AG08396 (cell line): Measurements from ENCODE around the gene MAK.
"Not testable (repeated sequence)": the region's sequence is repeated elsewhere in the genome, so short reads cannot be mapped to it uniquely, and the experiment has no call there.

Experiments
- DNase-seq: peaks from one replicate; pipeline ENCODE4 v3.0.0; 2012; ENCODE audit warnings: low spot score, mixed read lengths

MAK gene

GRCh38 chr6:10852361-10852960, 14.1 kb upstream of the MAK start:
- DNase-seq = no peak

DNA sequence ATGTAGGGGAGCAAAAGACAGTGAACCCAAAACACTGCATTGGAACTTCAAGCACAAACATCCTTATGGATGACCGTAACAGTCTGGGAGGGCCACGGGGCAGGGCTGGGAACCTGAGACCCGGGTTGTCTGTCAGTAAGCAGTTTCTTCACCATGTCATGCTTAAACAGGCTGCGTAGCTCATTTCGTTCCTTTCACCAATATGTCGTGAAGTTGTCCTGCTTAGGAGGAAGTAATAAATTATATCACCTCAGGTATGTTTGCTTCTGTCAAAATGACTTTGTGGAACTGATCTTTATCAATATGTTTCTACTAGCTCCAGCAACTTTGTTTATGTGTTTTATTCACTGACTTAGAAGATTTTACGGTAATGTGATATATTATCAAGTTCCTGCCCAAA, 12.4 kb upstream of the MAK start:
- no peak for DNase-seq

- no peak for DNase-seq
These were observed 11.6 kb upstream of the MAK start for GRCh38 chr6:10849901-10850300.

DNA sequence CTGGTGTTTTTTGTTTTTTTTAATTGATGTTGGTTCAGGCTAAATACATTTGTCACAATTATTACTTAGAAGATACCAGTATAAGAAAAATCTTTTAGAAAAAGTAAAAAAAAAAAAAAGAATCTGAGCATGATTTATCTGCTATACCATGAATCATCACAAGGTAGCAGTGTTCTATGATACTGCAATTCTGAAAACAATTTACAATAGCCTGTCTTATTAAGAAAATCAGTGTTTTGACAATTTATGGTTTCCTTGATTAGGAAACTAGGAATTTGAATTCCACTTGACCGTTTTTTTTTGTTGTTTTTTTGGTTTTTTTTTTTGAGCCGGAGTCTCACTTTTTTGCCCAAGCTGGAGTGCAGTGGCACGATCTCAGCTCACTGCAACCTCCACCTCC, 9.3 kb upstream of the MAK start:
- no peak for DNase-seq

GRCh38 chr6:10843554-10843953, 5.2 kb upstream of the MAK start:
- DNase-seq = no peak

GRCh38 chr6:10838794-10839333, 525 bp upstream of the MAK start:
- DNase-seq = no peak

- peak; percentile 30 for DNase-seq
These were observed 731 bp downstream of the MAK start for GRCh38 chr6:10837622-10837994.

GRCh38 chr6:10837009-10837621, 1.2 kb downstream of the MAK start:
- peak; percentile 38 for DNase-seq

GRCh38 chr6:10834823-10835222, 3.5 kb downstream of the MAK start:
- DNase-seq = no peak

- no peak for DNase-seq
These were observed 6.7 kb downstream of the MAK start for GRCh38 chr6:10831609-10832008.

DNA sequence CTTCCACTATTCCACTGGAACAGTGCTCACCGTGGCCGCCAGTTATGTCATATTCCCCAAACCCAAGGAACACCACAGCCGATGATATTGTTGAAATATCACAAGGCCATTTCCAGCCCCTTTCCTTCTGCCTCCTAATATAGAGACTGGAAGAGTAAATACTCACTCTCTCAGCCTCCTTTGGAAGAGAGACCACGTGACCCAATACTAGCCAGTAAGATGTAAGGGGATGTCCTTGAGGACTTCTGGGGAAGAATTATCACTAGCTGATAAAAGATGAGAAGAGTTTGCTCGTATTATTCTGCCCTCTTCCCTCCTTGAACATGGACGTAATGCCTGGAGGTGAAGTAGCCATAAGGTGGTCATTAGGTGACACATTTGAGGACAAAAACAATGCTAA, 13.5 kb downstream of the MAK start:
- no peak for DNase-seq

DNA sequence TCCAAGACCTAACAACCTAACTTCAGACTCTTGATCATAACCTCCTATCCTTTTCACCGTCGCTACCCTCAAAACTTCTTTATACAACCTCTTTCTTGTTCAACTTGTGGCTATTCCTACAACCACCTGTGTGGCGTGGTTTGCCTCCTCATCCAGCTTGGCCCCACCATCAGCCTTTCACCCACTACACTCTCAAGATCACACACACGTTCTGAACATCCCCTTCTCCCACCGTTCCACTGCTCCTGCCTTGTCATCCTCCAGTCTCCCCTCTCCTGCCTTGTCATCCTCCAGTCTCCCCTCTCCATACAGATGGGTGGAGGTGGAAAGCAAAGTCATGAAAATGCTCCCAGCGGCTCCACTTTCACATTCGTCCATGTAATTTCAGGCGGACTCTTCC, 14.0 kb downstream of the MAK start:
- DNase-seq = no peak

- DNase-seq = not testable (repeated sequence)
These were observed 24.2 kb downstream of the MAK start for GRCh38 chr6:10814176-10814575.

DNA sequence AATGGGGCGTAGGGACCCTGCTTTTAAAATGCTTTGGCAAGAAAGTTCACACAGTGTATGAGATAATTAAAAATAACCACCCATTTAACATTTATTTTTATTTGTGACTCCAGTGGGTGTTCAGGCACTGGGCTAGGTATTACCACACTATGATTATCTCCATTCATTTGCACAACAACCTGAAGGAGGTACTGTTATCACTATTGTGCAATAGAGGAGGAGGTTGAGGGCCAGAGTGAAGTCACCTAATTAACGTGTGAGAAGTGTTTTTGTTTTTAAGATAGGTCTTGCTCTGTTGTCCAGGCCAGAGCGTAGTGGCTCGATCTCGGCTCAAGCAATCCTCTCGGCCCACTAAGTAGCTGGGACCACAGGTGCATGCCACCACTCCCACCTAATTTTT, 29.2 kb downstream of the MAK start:
- no peak for DNase-seq

DNA sequence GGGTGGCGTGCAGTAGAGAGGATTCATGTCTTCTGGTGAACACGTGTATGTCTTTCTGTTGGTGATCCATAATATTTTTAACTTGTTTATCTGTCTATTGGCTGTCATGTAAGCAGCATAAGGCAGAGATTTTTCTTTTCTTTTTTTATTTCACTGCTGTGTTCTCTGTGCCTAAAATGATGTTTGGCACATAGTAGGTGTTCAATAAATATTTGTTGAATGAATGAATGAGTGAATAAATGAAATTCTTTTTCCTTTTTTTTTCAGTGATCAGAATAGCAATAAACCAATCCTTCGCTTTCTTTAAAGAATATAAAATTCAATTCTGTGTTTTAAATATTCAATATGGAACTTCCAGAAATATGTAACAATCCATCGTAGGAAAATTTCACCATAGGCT, 30.0 kb downstream of the MAK start:
- DNase-seq = no peak

GRCh38 chr6:10801224-10801848, 37.0 kb downstream of the MAK start:
- DNase-seq = peak; percentile 77

GRCh38 chr6:10800810-10801209, 37.5 kb downstream of the MAK start:
- DNase-seq = peak; percentile 47

GRCh38 chr6:10794239-10794638, 44.1 kb downstream of the MAK start:
- DNase-seq = no peak

DNA sequence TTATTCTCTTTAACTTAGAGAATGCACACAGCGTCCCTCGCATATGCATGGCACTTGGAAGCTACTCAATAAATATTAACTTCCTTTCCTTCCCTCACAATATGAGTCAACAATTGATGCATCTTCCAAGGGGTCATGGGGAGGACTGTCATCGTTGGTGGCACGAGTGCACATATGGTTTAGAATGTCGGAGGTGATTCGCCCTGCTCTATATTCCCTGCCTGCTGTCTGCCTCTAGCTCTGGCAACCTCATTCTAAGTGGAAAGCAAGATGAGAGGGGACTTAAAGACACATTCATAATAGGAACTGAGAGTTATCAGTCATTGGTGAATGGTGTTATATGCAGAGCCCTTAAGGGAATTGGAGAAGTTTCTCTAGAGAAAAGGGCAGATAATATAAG, 44.6 kb downstream of the MAK start:
- DNase-seq = no peak

GRCh38 chr6:10793035-10793434, 45.3 kb downstream of the MAK start:
- no peak for DNase-seq

DNA sequence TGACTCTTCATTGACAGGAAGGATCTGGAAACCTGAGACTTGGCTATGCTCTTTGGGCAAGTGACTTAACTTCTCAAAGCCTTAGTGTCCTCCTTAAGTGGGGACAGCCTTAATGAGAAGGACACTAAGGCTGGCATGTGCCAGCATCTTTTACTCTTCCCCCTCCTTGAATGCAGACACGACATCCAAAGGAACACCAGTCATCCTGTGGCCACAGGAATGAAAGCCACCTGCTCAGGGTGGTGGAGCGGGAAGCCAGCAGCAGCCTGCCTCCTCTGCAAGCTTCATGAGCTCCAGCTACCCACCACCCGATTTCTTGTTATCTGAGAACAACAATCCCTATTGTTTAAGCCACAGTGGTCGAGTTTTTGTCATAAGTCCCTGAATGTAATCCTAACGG, 46.2 kb downstream of the MAK start:
- DNase-seq = no peak

- DNase-seq = no peak
These were observed 46.7 kb downstream of the MAK start for GRCh38 chr6:10791673-10792072.

- DNase-seq = no peak
These were observed 59.3 kb downstream of the MAK start for GRCh38 chr6:10779076-10779475.

DNA sequence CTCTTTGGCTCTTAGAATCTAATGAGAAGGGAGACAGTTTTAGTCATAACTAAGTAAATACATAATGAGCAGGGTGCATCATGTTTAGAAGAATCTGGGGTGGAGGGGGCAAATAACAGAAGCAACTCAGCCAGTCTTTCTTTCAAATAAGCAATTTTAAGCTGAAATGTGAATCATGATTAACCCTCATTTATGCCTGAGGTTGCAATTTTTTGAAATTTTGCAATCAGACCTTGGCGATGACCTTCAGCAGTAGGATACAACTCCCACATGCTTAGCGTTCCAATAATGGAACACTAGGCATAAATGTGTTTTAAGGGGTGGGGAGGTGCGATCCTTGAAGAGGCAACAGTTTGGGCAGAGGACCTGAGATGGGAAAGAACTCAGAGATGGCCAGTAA, 60.1 kb downstream of the MAK start:
- DNase-seq = no peak
